Hematopoietic multipotent progenitor cell treated with erythropoietin and hydrocortisone succinate and interleukin-3 and kit ligand, for 17 days (in vitro differentiated cells): ENCODE data around the gene FRG2B.
"Not testable (repeated sequence)": the region's sequence is repeated elsewhere in the genome, so short reads cannot be mapped to it uniquely, and the experiment has no call there.

ENCODE experiments used
- DNase-seq: peaks from one replicate; pipeline ENCODE4 v3.0.0-alpha.2; 2015; ENCODE audit warnings: low spot score

Gene FRG2B

DNA sequence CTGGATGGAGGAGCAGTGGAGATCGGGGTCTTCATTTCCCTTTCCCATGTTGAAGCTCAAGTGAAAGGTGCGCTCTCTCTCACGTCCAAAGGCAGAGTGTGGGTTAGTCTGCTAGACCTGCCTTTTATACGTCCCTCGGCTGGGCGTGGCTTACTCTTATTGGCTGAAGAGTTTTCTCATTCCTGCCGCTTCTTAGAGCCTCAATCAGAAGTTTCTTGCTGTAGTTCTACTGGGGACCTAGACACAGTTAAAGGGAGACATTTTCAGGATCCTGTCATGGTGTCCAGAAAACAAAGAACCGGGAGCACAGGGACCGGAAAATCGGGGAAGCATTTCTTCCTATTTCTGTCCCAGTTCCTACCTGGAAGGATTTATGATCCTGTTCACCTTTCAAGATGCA is at the start of gene FRG2B:
Gene FRG2B, minus strand, starts transcription at position 101 of the 400 bp plus-strand sequence. Its CDS starts 53 bp downstream, at position 48.
- DNase-seq = not testable (repeated sequence)

DNA sequence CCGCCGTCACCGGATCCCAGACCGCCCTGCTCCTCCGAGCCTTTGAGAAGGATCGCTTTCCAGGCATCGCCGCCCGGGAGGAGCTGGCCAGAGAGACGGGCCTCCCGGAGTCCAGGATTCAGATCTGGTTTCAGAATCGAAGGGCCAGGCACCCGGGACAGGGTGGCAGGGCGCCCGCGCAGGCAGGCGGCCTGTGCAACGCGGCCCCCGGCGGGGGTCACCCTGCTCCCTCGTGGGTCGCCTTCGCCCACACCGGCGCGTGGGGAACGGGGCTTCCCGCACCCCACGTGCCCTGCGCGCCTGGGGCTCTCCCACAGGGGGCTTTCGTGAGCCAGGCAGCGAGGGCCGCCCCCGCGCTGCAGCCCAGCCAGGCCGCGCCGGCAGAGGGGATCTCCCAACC is 40.9 kb upstream of the FRG2B start:
- not testable (repeated sequence) for DNase-seq

DNA sequence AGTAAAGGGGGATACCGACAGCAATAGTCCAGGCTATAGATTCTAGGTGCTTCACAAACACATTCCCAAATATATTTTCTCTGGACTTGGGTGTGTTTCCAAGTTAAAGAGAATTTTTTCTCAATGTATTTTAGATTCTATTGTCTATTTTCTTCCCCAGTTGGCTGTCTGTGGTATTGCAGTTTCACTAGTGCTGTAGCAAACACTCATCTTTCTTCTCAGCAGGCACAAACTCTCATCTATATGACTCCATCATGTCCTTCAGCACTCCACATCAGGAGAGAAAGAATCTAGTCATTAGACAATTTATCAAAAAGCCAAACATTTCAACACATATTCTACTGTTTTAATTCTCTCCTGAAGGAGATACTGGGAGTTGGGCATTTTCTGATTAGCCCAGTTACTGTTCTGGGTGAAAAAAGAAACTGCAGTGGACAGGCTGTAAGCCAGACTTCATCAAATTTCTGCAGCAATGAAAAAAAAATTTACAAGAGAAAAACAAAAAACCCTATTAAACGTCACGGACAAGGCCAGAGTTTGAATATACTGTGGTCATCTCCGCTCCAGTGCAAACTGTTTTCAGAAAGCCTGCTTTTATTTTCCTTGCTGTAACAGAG is 37.1 kb upstream of the FRG2B start:
- DNase-seq = not testable (repeated sequence)

DNA sequence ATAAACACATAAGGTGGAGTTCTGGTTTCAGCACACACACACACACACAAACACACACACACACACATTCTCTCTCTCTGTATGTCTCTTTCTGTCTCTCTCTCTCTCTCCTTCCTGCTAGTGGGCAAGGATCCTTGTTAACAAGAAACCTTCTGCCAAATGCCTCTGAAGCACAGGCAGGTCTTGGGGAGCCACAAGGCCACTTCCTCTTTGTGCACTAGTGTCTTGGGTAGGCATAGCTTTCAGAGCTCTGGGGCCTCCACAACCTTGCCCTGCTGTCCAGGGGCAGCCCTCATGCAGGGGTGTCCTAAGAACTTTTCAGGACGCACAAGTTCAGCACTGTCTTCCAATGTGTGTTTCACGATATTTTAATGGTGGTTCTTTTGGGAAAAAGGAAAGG is 34.5 kb upstream of the FRG2B start:
- not testable (repeated sequence) for DNase-seq

DNA sequence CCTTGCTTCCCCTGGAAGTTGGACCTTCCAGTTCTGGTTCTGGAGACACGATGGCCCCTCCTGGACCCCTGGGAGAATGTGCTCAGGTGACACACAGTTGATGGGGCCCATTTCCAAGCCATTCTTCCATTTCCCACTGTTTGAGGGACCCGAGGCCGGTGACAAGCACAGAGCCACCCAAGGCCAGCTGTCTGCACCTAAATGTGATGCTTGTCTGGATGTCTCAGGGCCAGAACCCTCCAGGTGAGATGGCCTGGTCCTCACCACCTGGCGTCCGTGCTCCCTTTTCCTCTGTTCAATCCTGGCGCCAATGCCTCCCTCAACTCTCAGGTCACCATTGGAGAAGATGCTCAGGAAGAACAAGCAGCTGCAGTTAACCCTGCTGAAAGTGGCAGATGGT is 33.9 kb upstream of the FRG2B start:
- not testable (repeated sequence) for DNase-seq

DNA sequence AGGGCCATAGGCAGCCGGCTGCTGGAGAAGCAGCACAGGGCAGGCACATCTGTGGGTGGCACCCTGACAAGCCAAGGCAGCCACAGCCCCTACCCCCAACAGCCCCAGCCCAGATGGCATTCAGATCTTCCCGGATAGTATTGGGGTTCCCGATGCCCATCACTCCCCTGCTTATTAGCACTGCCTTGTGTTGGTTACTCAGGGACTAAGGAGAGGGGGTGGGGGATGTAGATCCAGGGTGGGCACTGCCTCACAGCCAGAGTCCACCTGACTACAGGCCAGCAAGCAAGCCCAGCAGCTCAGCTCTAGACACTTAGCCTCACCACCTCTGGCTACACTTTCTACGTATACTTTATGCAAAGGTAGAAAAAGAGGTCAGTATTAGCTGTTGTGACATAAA is 30.7 kb upstream of the FRG2B start:
- DNase-seq = not testable (repeated sequence)

DNA sequence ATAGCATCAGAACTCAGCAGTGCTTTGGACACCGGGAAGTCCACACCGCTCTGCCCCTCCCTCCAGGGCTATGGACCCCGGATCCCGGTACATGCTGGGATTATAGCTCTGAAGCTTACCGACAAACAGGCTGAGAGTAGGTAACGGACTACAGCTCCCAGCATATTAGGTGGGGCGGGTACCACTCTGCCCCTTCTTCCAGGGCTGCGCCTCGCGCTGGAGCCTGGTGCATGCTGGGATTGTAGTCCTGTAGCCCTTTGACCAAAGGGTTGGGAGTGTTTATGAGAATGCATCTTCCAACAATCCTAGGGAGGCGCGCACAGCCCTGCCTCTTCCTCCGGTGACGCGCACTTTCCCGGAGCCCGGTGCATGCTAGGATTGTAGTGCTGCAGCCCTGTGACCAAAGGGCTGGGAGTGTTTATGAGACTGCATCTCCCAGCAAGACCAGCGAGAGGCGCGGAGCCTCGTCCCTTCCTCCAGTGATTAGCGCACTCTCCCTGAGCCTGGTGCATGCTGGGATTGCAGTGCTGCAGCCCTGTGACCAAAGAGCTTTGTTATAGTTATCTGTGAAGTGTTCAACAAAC is 22.4 kb upstream of the FRG2B start:
- not testable (repeated sequence) for DNase-seq

DNA sequence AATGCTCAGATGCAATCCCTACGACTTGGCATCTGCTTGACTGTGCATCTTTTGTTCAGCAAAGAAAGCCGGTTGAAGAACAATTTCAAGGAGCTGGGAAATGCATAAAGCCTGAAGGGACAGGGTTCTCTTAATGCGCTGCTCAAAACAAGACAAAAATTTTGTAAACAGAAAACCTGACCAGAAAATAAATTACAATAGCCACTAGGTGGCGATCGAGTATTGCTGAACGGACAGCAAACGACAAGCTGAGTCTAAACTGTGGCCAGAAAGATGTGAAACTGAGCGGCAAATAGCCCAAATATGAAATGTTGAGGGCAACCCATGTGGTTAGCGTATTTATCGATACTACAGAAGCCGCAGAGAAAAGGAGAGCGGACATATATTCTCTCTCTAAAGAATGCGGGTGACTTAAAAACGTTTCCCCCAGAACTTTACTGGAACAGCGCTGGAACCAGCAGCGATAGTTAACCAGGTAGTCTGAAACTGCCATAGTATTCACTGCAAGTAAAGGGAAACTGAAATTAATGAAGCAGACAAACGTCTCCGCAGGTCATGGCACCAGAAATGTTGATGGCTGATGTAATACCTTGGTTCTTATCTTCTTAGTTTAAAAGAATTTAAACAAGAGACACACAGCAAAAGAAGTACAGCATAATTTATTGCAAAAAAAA is 20.6 kb upstream of the FRG2B start:
- not testable (repeated sequence) for DNase-seq

DNA sequence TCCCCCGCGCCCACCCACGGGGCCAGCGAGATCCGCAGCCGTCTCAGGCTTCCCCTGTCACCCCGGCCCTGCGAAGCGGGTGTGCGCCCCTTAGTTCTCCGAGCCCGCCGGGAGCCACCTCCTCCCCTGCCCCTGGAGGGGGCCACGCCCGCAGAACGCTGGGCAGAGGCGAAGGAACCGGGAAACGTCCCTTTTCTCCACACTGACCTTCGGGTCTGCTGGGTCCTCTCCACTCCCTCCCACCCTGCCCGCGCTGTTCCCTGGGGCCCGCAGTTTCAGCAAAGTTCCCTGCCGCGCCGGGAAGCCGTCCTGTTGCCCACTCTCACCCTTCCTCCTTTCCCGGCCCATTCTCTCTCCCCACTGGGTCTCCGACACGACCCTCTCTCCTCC is 11.2 kb upstream of the FRG2B start:
- not testable (repeated sequence) for DNase-seq

DNA sequence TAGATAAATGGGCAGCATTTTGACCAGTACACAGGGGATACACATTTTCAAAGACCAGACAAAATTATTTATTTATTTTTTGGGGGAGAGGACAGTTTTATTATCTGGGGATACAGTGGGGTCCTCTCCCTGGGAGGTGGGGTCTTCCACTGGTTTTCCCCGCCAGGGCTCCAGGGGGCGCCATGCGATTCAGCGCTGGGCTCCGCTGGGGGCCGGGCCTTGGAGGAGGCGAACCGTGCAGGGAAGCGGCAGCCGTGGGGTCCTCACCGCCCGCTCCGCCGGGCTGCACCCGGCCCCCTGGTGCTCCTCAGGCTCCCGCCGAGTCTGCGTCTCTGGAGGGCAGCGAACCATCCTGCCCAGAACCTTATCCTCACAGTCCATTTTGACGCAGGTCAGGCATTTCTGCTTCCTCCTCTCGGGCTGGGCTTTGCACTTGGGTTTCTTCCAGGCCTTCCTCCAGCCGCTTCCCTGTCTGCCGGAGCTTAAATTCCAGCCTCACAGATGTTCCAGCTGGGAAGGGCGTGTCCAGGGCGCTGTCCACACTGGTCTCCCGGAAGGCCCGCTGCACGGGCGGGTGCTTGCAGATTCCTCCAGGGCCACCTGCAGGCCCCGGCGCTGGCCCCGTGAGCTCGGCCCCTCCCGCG is 10.7 kb upstream of the FRG2B start:
- not testable (repeated sequence) for DNase-seq

DNA sequence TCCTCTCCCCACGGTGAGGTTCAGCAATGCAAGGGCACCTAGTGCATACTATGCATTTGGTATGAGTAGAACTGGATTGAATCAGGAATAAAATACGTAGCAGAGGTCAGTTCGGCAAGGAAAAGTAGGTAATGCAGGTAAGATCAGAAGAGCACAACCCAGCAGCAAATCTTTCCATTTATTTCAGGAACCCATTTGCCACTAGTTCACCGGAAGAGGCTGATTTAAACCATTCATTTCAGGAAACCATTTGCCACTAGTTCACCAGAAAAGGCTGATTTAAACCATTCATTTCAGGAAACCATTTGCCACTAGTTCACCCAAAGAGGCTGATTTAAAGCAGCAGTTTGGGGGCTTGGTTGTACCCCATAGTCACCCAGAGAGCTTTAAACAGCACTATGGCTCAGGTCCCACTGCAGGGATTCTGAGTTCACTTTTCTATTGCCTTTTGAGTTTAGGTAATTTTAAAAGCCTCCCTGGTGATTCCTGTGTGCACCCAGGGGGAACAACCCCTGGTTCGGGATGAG is 4.2 kb upstream of the FRG2B start:
- not testable (repeated sequence) for DNase-seq

DNA sequence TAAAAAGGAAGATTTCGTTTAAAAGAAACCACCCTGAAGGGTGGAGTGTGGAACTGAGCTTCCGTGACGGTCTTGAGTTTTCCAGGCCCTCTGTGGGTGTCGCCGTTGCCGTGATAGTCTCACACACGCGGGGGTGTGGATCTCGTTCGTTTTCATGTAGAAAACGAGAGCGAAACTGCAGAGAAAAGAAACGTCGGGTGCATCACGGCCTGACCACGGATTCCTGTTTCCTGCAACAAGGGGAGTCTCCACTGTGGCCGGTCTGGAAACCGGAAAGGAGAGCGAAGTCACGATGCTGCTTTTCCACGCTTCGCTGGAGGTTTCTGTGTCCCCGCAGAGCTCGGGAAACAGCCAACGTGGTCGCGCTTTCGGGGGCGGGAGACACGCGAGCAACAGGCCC is 4.1 kb downstream of the FRG2B start:
- DNase-seq = not testable (repeated sequence)

DNA sequence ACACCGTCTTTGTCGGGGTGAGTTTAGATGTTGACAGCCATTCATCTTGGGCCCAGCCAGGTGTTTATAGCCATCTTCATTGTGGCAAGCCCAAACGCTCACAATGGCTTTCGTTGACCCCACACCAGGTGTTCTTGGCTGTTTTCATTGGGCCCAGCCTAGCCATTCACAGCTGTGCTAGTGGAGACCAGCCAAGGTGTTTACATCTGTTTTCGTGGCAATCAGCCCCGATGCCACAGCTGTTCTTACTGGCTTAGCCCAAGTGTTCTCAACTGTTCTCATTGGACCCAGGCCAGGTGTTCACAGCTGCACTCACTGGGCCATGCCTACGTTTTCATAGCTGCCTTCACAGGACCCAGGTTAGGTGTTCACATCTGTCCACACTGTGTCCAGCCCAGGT is 7.7 kb downstream of the FRG2B start:
- DNase-seq = no peak

DNA sequence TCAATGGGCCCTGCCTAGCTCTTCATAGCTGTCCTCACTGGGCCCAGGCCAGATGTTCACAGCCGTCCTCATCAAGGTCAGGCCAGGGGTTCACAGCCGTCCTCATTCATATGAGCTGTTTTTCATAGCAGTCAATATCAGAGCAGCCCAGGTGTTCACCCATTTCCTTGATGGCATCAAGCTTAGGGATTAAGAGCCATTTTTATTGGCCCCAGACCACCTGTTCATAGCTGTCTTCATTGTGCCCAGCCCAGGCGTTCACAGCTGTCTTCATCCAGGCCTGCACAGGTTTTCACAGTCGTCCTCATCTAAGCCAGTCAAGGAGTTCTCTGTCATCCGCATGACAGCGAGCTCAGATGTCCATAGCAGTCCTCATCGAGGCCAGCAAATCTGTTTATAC is 9.4 kb downstream of the FRG2B start:
- no peak for DNase-seq

DNA sequence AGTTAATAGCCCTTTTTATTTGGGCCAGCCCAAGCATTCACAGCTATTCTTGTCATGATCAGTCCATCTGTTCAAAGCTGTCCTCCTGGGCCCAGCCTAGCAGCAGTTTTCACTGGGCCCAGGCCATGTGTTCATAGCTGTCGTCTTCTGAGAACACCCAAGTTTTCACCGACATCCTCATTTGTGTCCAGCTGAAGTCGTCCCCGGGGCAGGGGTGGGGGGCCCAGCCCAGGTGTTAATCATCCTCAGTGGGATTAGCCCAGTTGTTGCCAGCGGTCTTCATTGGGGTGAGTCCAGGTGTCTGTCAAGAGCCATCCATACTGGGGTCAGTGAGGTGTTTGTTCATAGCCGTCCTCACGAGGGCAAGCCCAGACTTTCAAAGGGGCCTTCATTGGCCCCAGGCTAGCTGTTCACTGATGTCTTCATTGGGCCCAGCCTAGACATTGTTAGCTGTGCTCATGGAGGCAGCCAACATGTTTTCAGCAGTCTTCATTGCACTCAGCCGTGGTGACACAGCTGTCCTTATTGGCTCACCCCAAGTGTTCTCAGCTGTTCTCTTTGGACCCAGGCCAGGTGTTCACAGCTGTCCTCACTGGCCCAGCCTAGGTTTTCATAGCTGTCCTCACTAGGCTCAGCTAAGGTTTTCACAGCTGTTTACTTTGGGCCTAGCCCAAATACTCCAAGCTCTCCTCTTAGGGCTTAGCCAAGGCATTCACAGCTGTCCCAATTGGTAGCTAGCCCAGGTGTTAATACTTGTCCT is 10.0 kb downstream of the FRG2B start:
- no peak for DNase-seq

DNA sequence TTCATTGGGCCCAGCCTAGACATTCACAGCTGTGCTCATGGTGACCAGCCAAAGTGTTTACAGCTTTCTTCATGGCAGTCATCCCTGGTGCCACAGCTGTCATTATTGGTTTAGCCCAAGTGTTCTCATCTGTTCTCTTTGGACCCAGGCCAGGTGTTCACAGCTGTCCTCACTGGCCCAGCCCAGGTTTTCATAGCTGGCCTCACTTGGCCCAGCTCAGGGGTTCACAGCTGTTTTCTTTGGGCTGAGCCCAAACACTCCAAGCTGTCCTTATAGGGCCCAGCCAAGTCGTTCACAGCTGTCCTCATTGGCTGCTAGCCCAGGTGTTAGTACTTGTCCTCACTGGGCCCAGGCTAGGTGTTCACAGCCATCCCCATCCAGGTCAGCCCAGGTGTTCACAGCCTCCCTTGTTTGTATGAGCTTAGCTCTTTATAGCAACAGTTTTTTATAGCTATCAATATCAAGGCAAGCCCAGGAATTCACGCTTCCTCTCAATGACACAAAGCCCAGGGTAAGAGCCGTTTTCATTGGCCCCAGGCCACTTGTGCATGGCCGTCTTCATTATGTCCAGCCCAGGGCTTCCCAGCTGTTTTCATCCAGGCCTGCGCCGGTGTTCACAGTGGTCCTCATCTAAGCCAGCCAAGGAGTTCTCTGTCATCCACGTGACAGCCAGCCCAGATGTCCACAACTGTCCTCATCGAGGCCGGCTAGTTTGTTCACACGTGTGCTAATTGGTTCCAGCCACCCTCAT is 11.6 kb downstream of the FRG2B start:
- DNase-seq = no peak

DNA sequence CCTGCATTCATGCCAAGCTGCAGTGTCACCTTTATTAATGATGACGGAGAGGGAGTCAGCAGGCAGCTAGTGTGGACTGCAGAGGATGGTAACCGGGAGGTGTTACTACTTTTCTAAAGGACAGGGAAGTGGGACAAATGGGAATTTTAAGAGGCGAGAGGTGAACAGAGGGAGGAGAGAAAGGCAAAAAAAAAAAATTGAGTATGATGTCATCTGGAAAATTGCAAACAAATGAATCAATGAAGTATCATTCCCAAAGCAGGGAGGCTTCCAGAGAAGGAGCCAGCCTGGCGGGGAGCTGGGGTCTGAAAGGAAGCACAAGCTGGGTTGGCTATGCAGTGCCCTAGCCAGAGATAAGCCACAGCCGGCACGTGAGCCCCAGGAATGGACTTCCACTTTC is 12.9 kb downstream of the FRG2B start:
- no peak for DNase-seq

DNA sequence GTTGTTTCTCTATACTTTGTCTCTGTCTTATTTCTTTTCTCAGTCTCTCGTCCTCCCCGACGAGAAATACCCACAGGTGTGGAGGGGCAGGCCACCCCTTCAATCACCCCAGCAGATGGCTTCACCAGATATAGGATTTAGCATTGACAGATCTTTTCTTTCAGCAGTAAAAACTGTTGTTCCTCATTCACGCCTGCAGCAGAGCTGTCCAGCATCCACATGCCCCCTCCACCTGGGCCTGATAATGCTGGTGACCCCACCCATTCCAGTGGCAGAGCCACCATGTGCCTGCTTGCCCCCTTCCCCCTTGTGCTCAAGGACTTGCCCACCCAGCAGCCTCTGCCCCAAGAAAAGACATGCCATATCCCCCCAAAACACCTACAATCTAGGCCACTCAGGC is 15.5 kb downstream of the FRG2B start:
- DNase-seq = no peak

DNA sequence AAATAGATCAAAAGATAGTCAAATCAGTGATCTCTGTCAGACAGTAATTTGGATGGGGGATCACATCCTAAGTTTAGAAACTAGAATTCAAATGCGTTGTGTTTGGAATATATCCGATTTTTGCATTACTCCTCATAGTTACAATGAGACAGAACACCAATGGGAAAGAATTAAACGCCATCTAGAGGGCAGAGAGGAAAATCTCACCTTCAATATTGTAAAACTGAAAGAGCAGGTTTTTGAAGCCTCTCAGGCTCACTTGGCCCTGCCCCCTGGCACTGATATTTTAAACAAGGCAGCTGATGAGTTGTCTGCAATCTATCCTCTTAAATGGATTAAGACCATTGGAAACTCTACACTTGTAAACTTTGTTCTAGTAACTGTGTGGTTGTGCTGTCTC is 17.7 kb downstream of the FRG2B start:
- no peak for DNase-seq

DNA sequence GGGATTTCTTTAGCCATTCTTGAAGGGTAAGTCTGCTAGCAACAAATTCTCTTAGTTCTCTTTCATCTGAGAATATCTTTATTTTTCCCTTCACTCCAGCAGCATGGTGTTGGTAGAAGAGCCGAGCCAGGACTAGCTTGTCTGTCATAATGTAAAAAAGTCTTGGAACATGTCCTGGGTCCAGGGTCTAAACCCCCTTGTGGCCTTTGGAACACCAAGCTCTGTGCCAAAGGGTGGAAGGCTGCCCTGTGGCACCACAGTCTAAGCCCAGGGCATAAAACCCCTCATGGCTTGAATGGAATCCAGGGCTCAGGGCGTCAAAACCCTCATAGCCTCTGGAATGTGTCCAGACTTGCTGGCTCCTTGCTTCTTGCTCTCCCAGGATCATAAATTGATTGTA is 23.2 kb downstream of the FRG2B start:
- not testable (repeated sequence) for DNase-seq

DNA sequence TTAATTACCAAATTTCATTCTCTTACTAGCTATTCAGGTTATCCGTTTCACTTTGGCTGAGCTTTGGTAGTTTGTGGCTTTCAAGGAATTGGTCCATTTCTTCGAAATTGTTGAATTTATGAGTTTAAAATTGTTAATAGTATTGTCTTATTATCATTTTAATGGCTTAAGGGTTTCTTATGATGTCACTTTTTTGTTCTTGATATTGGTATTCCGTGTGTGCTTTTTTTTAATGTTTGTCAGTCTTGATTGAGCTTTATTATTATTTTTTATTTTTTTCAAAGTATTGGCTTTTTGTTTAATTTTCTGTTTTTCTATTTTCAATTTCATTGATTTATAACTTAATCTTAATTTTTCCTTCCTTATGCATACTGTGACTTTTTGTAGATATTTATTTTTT is 25.9 kb downstream of the FRG2B start:
- DNase-seq = no peak
